ENCODE measurements around the gene TTLL1.
"Not testable (repeated sequence)": the region's sequence is repeated elsewhere in the genome, so short reads cannot be mapped to it uniquely, and the experiment has no call there.

Gene TTLL1

DNA sequence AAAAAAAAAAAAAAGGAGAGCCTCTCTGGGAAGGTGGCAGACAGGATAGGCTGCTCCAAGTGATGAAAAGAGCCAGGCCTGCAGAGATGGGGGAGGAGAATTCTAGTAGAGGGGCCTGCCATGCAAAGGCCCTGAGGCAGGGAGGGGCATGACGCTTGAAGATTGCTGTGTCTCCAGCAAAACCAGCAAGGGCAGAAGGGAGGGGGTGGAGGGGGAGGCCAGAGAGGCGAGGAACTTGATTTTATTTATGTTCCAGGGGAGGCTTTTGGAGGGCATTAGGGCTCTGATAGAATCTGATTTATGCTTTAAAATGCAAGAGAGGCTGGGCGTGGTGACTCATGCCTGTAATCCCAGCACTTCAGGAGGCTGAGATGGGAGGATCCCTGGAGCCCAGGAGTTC, 57.6 kb downstream of the TTLL1 start:
- Histone ChIP-seq H3K9me2 (ENCODE audit: low read depth, low read length) (no peaks in the 10 kb centered on the region), H3K4me1 (ENCODE audit: insufficient read depth, low read length, severe bottlenecking) (no peaks in the 10 kb centered on the region), H4K20me1 (ENCODE audit: insufficient read depth, low read length) (no peaks in the 10 kb centered on the region), H3K79me2 (ENCODE audit: insufficient read depth, low read length) (no peaks in the 10 kb centered on the region), H3K27ac (ENCODE audit: low read depth, low read length, poor library complexity, severe bottlenecking) (no peak overlapping the region), H3K27me3 (ENCODE audit: insufficient read depth, low read length) (peaks cover 4% of the 10 kb centered on the region; the same call in 1 of the 2 replicates), H3K9ac (ENCODE audit: low read length) (no peak overlapping the region), H3K36me3 (ENCODE audit: insufficient read depth, low read length) (no peaks in the 10 kb centered on the region), H3K4me3 (ENCODE audit: low read depth, low read length, poor library complexity, severe bottlenecking) (no peak overlapping the region), H3K9me3 (ENCODE audit: low read length) (no peaks in the 10 kb centered on the region), H2AFZ (ENCODE audit: low read length) (no peak overlapping the region), H3F3A (ENCODE audit: insufficient read depth, low read length) (no peaks in the 10 kb centered on the region), H3K4me2 (ENCODE audit: low read length) (no peak overlapping the region)
- TF ChIP-seq, protein P1, sequence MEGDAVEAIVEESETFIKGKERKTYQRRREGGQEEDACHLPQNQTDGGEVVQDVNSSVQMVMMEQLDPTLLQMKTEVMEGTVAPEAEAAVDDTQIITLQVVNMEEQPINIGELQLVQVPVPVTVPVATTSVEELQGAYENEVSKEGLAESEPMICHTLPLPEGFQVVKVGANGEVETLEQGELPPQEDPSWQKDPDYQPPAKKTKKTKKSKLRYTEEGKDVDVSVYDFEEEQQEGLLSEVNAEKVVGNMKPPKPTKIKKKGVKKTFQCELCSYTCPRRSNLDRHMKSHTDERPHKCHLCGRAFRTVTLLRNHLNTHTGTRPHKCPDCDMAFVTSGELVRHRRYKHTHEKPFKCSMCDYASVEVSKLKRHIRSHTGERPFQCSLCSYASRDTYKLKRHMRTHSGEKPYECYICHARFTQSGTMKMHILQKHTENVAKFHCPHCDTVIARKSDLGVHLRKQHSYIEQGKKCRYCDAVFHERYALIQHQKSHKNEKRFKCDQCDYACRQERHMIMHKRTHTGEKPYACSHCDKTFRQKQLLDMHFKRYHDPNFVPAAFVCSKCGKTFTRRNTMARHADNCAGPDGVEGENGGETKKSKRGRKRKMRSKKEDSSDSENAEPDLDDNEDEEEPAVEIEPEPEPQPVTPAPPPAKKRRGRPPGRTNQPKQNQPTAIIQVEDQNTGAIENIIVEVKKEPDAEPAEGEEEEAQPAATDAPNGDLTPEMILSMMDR (IDR thresholded peaks at IDR 0.05; ENCODE audit: low read length): no peak
- no peak for TF ChIP-seq EZH2 (IDR thresholded peaks at IDR 0.05; ENCODE audit: borderline replicate concordance, low read length)

DNA sequence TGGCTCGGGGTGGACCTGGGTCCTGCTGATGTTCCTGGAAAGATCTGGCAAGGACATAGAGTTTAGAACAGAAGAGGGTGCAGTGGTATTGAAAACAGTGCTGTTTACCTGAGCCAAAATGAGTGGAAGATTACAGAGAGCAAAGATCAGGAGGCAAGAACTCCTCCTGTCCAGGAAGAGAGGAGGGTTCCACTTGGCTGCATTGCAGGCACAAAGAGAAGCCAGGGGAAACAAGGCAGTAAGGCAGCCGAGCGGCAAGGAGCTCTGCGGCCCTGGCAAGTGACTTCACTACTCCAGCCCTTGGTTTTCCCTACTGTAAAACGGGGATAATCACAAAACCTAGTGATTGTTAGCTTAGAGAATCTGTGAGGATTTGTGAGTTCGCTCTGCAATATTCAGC, 70.6 kb downstream of the TTLL1 start:
- Histone ChIP-seq H3F3A (ENCODE audit: insufficient read depth, low read length) (no peaks in the 10 kb centered on the region), H3K36me3 (ENCODE audit: insufficient read depth, low read length) (no peaks in the 10 kb centered on the region), H3K9me2 (ENCODE audit: low read depth, low read length) (no peaks in the 10 kb centered on the region), H3K27me3 (ENCODE audit: insufficient read depth, low read length) (no peaks in the 10 kb centered on the region), H2AFZ (ENCODE audit: low read length) (no peak overlapping the region), H3K4me3 (ENCODE audit: low read depth, low read length, poor library complexity, severe bottlenecking) (no peak overlapping the region), H3K9me3 (ENCODE audit: low read length) (no peaks in the 10 kb centered on the region), H3K4me1 (ENCODE audit: insufficient read depth, low read length, severe bottlenecking) (peaks cover 16% of the 10 kb centered on the region), H3K79me2 (ENCODE audit: insufficient read depth, low read length) (no peaks in the 10 kb centered on the region), H4K20me1 (ENCODE audit: insufficient read depth, low read length) (no peaks in the 10 kb centered on the region), H3K4me2 (ENCODE audit: low read length) (no peak overlapping the region), H3K9ac (ENCODE audit: low read length) (no peak overlapping the region), H3K27ac (ENCODE audit: low read depth, low read length, poor library complexity, severe bottlenecking) (no peak overlapping the region)
- no peak for TF ChIP-seq EZH2 (IDR thresholded peaks at IDR 0.05; ENCODE audit: borderline replicate concordance, low read length)
- TF ChIP-seq, protein P1 (IDR thresholded peaks at IDR 0.05; ENCODE audit: low read length): no peak

DNA sequence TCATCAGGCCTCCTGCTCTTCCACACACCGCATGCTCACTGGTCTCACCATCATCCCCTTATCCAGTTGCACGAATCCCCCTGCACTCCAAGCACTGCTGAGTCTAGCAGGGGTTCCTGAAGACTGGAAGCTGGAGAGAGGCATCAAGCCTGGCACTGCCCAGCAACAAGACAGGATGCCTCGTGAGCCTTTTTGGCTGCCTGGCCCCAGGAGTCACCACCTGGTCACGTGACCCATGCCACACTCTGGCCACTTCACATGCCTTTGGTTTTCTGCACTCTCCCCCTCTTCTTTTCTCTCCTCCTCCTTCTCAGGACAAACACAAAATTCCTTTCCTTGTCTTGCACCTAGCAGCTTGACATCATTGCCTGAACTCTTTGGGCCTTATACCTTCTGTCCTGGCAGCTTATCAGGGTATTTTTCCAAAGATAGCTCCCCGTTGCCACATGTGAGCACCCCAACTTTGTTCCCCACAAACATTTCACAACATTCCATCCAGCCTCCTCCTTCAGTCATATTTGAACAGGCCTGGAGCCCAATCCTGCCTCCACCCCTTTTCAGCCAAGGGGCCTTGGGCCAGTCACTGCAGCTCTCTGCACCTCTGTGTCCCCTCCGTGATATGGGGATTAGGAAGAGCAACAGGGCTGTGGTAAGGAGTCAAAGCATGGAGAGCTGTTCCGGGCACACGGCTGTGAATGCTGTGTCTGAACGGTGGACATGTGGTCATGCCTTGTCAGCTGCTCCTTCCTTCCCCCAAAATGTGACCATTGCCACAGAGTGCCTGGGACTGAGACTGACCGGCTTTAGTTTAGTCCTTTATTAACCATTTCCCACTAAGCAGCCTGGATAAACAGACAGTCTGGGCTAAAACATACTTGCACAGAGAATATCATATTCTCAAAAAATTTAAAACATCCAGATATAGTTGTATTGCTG, 71.4 kb downstream of the TTLL1 start:
- no peak overlapping the region for H3K4me2 ChIP-seq (ENCODE audit: low read length)
- H2AFZ ChIP-seq (ENCODE audit: low read length): no peak overlapping the region
- H3K27ac ChIP-seq (ENCODE audit: low read depth, low read length, poor library complexity, severe bottlenecking): no peak overlapping the region
- H3K9me2 ChIP-seq (ENCODE audit: low read depth, low read length): no peaks in the 10 kb centered on the region
- H3F3A ChIP-seq (ENCODE audit: insufficient read depth, low read length): no peaks in the 10 kb centered on the region
- H3K4me3 ChIP-seq (ENCODE audit: low read depth, low read length, poor library complexity, severe bottlenecking): no peak overlapping the region
- no peaks in the 10 kb centered on the region for H4K20me1 ChIP-seq (ENCODE audit: insufficient read depth, low read length)
- TF ChIP-seq, protein P1 (IDR thresholded peaks at IDR 0.05; ENCODE audit: low read length): no peak
- TF ChIP-seq EZH2 (IDR thresholded peaks at IDR 0.05; ENCODE audit: borderline replicate concordance, low read length): no peak
- no peaks in the 10 kb centered on the region for H3K36me3 ChIP-seq (ENCODE audit: insufficient read depth, low read length)
- no peaks in the 10 kb centered on the region for H3K9me3 ChIP-seq (ENCODE audit: low read length)
- no peaks in the 10 kb centered on the region for H3K27me3 ChIP-seq (ENCODE audit: insufficient read depth, low read length)
- H3K9ac ChIP-seq (ENCODE audit: low read length): no peak overlapping the region
- no peaks in the 10 kb centered on the region for H3K79me2 ChIP-seq (ENCODE audit: insufficient read depth, low read length)
- peaks cover 21% of the 10 kb centered on the region for H3K4me1 ChIP-seq (ENCODE audit: insufficient read depth, low read length, severe bottlenecking)

- not testable (repeated sequence) for H3K36me3 ChIP-seq (ENCODE audit: insufficient read depth, low read length); H4K20me1 ChIP-seq (ENCODE audit: insufficient read depth, low read length); H3K9ac ChIP-seq (ENCODE audit: low read length); H2AFZ ChIP-seq (ENCODE audit: low read length); H3K4me3 ChIP-seq (ENCODE audit: low read depth, low read length, poor library complexity, severe bottlenecking); H3K79me2 ChIP-seq (ENCODE audit: insufficient read depth, low read length); H3K27ac ChIP-seq (ENCODE audit: low read depth, low read length, poor library complexity, severe bottlenecking); H3K9me3 ChIP-seq (ENCODE audit: low read length); H3K4me2 ChIP-seq (ENCODE audit: low read length); H3K9me2 ChIP-seq (ENCODE audit: low read depth, low read length); H3F3A ChIP-seq (ENCODE audit: insufficient read depth, low read length); H3K27me3 ChIP-seq (ENCODE audit: insufficient read depth, low read length)
- H3K4me1 ChIP-seq (ENCODE audit: insufficient read depth, low read length, severe bottlenecking): peaks cover 21% of the 10 kb centered on the region
These were observed 73.0 kb downstream of the TTLL1 start for GRCh38 chr22:43016150-43016549.

Data from OCI-LY1 (cell line).